ENCODE results near the gene PDE4D. TPM values are rescaled to one million over a fixed set of nuclear protein-coding genes. Genes with fewer than 3 reads are reported as not detected.

Gene PDE4D
- total and polyA plus RNA-seq, 10 of the 15 experiments (the other 5 are each of a cell fraction or from before 2014, with no cell fraction given), result 0.87 to 4.1 (median 2.2) TPM

GRCh38 chr5:59724482-59725391, 168.8 kb downstream of the PDE4D start (continued):
- no peak for TF ChIP-seq USF1 (IDR thresholded peaks at IDR 0.05; ENCODE audit: borderline replicate concordance, extremely low read length, insufficient read depth, low read depth, low read length)
- TF ChIP-seq SPI1 (IDR thresholded peaks at IDR 0.05; ENCODE audit: borderline replicate concordance, insufficient read depth, low read depth, low read length), result no peak
- TF ChIP-seq TBL1XR1 (IDR thresholded peaks at IDR 0.05; ENCODE audit: low read depth, low read length), result no peak
- TF ChIP-seq NR2F1 (conservative IDR thresholded peaks at IDR 0.05), result no peak
- TF ChIP-seq ZZZ3 (IDR thresholded peaks at IDR 0.05; ENCODE audit: control insufficient read depth, insufficient read length, low read depth), result no peak

GRCh38 chr5:59722874-59723273, 170.7 kb downstream of the PDE4D start:
- intact Hi-C loops (cut with micrococcal nuclease; ENCODE audit: unreplicated experiment), result no loop called here
- CTCF ChIA-PET, result no interaction called here
- no TSS peak for BruUV-seq (replicated peaks)

More at GRCh38 chr5:59722874-59723273, 170.7 kb downstream of the PDE4D start:
- WGBS (ENCODE audit: insufficient coverage, insufficient replicate concordance, low lambda C conversion rate, missing lambda C conversion rate), result 0% methylated on average over 2 of the region's 2 CpGs
- Histone ChIP-seq H3K9me3 (replicated peaks; ENCODE audit: control insufficient read depth, insufficient read depth, low read length) (no peaks in the 10 kb centered on the region), H3K9ac (ENCODE audit: control insufficient read depth, insufficient read depth, low read length) (no peak overlapping the region), H3K4me2 (ENCODE audit: control insufficient read depth, insufficient read depth) (no peak overlapping the region), H3K4me3 (no peak overlapping the region), H3K4me1 (ENCODE audit: control insufficient read depth, insufficient read depth, low read length) (no peaks in the 10 kb centered on the region), H2AFZ (ENCODE audit: control insufficient read depth, low read depth, low read length) (no peak overlapping the region), H4K20me1 (ENCODE audit: control insufficient read depth, insufficient read depth) (no peaks in the 10 kb centered on the region), H3K36me3 (ENCODE audit: control insufficient read depth in 2 of 2, insufficient read depth in 2 of 2, low read length in 1 of 2) (no peaks in the 10 kb centered on the region), H3K79me2 (ENCODE audit: control insufficient read depth, insufficient read depth, low read length) (no peaks in the 10 kb centered on the region), H3K27ac (ENCODE audit: control insufficient read depth, insufficient read depth) (no peak overlapping the region), H3K27me3 (replicated peaks in 1 of 2; ENCODE audit: control insufficient read depth in 2 of 2, insufficient read depth in 2 of 2, low read length in 1 of 2) (no peaks in the 10 kb centered on the region)
- no peak for TF ChIP-seq HDGF (IDR thresholded peaks at IDR 0.05)
- TF ChIP-seq FOS (IDR thresholded peaks at IDR 0.05; ENCODE audit: borderline replicate concordance, extremely low read depth, insufficient read length), result no peak
- TF ChIP-seq IRF3 (IDR thresholded peaks at IDR 0.05), result no peak
- TF ChIP-seq EZH2 (IDR thresholded peaks at IDR 0.05; ENCODE audit: borderline replicate concordance, control insufficient read depth, low read depth, low read length), result no peak
- no peak for TF ChIP-seq RB1 (IDR thresholded peaks at IDR 0.05; ENCODE audit: borderline replicate concordance)
- TF ChIP-seq HSF1 (IDR thresholded peaks at IDR 0.05; ENCODE audit: low read depth, low read length), result no peak
- ChIA-PET POLR2A (no interaction called here), RAD21 (ENCODE audit: unreplicated experiment) (no interaction called here), SMC1A (ENCODE audit: uncharacterized antibody, unreplicated experiment) (no interaction called here)
- in situ Hi-C loops (cut with MboI), result no loop called here
- FAIRE-seq (no peak), ATAC-seq (no peak), DNase-seq (ENCODE audit: low read depth, low spot score) (no peak)

Data from GM12878 (cell line).